HCT116 (cell line): ENCODE results near the gene SLC12A1. TPM values are rescaled to one million over a fixed set of nuclear protein-coding genes. Genes with fewer than 3 reads are reported as not detected.

Source experiments
- ATAC-seq: fragments of 200-7000 bp; cut with Tn5 transposase; 2 replicates; pipeline ENCODE4 v1.9.1; 2020; ENCODE audit warnings: mild to moderate bottlenecking, moderate library complexity
- BruUV-seq: library from RNA; stranded (reverse); fragments of 400-500 nt; replicated peaks from 2 replicates; lab custom pipeline; 2021; lab: Mats Ljungman, UMichigan
- CTCF ChIA-PET: fragments of 300-600 bp; sonication (Branson Sonifier 250); formaldehyde crosslinking; loops from one replicate; lab custom pipeline; 2021; ENCODE audit warnings: antibody characterized with exemption; lab: Charles Lee
- POLR2A ChIA-PET: fragments of 300-600, 350-600 bp; sonication (Branson Sonifier 250); formaldehyde crosslinking; loops from one replicate; lab custom pipeline; 2021; ENCODE audit warnings: antibody characterized with exemption; lab: Charles Lee
- RAD21 ChIA-PET, 2 experiments: fragments of 300-600 bp; sonication (Branson Sonifier 250); formaldehyde crosslinking; loops; one replicate each; lab custom pipeline; 2023; ENCODE audit warnings: low total read pairs in 2 of 2; ENCODE audit not compliant: uncharacterized antibody in 2 of 2, unreplicated experiment in 2 of 2, low non-redundant PET in 1 of 2; lab: Charles Lee
- DNase-seq: peaks from one replicate; pipeline ENCODE4 v3.0.0-alpha.2; 2010; ENCODE audit warnings: low read depth, low spot score
- H2AFZ ChIP-seq: fragments of 200-600 bp; shearing (Covaris generic), sonication (generic); 2 replicates; pipeline ENCODE4 v1.6.1; 2017; ENCODE audit warnings: low read depth, mixed run types, mixed read lengths, antibody characterized with exemption, low read length; ENCODE audit not compliant: poor library complexity, severe bottlenecking
- H3K27ac ChIP-seq: 2 replicates; pipeline ENCODE4 v1.5.1; 2012; ENCODE audit warnings: low read depth, low read length
- H3K27me3 ChIP-seq: fragments of 200-600 bp; sonication (generic); 2 replicates; pipeline ENCODE4 v1.6.1; 2016; ENCODE audit warnings: mixed run types, low read length, mixed read lengths; ENCODE audit not compliant: insufficient read depth
- H3K36me3 ChIP-seq, 2 experiments: fragments of 200-500 bp in 1 of 2; fragments of 200-600 bp in 1 of 2; sonication (Bioruptor generic) in 1 of 2; sonication (generic) in 1 of 2; 2 replicates each; pipeline versions ENCODE4 v1.5.1 to v1.6.1; 2014 to 2016; ENCODE audit warnings: low read length in 2 of 2, inconsistent platforms in 1 of 2, mixed read lengths in 1 of 2, mixed run types in 1 of 2; ENCODE audit not compliant: insufficient read depth in 2 of 2, control insufficient read depth in 1 of 2
- H3K4me1 ChIP-seq, 2 experiments: fragments of 200-600 bp in 1 of 2; sonication (generic) in 1 of 2; 2 replicates each; pipeline versions ENCODE4 v1.5.1 to v1.6.1; 2012 to 2017; ENCODE audit warnings: low read length in 2 of 2, inconsistent platforms in 1 of 2, mild to moderate bottlenecking in 1 of 2, mixed read lengths in 1 of 2, mixed run types in 1 of 2, moderate library complexity in 1 of 2; ENCODE audit not compliant: insufficient read depth in 2 of 2, control insufficient read depth in 1 of 2
- H3K4me2 ChIP-seq: fragments of 200-600 bp; sonication (generic); 2 replicates; pipeline ENCODE4 v1.6.1; 2017; ENCODE audit warnings: mixed run types, low read length, mixed read lengths
- H3K4me3 ChIP-seq, 2 experiments: fragments of 200-600 bp in 1 of 2; sonication (generic) in 1 of 2; replicated peaks in 1 of 2; 2 replicates each; pipeline ENCODE4 v1.5.1; 2011 to 2016; ENCODE audit warnings: low read length in 2 of 2, control low read depth in 1 of 2, low read depth in 1 of 2, mild to moderate bottlenecking in 1 of 2, mixed read lengths in 1 of 2, mixed run types in 1 of 2
- H3K79me2 ChIP-seq: fragments of 200-600 bp; sonication (generic); 2 replicates; pipeline ENCODE4 v1.6.1; 2017; ENCODE audit warnings: mild to moderate bottlenecking, mixed run types, low read length, moderate library complexity, mixed read lengths; ENCODE audit not compliant: insufficient read depth
- H3K9ac ChIP-seq: fragments of 200-600 bp; sonication (generic); 2 replicates; pipeline ENCODE4 v1.6.1; 2016; ENCODE audit warnings: low read length, mixed read lengths
- H3K9me2 ChIP-seq: fragments of 200-600 bp; sonication (generic), shearing (Covaris generic); 2 replicates; pipeline ENCODE4 v1.6.1; 2017; ENCODE audit warnings: mixed run types, mild to moderate bottlenecking, moderate library complexity; ENCODE audit not compliant: insufficient read depth
- H3K9me3 ChIP-seq, 2 experiments: fragments of 200-500 bp in 1 of 2; fragments of 200-600 bp in 1 of 2; sonication (Bioruptor generic) in 1 of 2; sonication (generic) in 1 of 2; 2 replicates each; pipeline ENCODE4 v1.6.1; 2014 to 2017; ENCODE audit warnings: low read length in 2 of 2, mixed read lengths in 2 of 2, inconsistent platforms in 1 of 2, low read depth in 1 of 2, mild to moderate bottlenecking in 1 of 2, mixed run types in 1 of 2, moderate library complexity in 1 of 2; ENCODE audit not compliant: control insufficient read depth in 1 of 2, insufficient read depth in 1 of 2
- H4K20me1 ChIP-seq: fragments of 200-600 bp; sonication (generic), shearing (Covaris generic); 2 replicates; pipeline ENCODE4 v1.6.1; 2017; ENCODE audit warnings: mixed run types, mild to moderate bottlenecking, moderate library complexity; ENCODE audit not compliant: insufficient read depth
- CBX3 ChIP-seq: IDR thresholded peaks from 2 replicates; pipeline ENCODE4 v1.6.1; 2012; ENCODE audit warnings: low read depth
- CEBPB ChIP-seq: IDR thresholded peaks from 2 replicates; pipeline ENCODE4 v1.6.1; 2012; ENCODE audit warnings: low read depth
- EGR1 ChIP-seq: IDR thresholded peaks from 2 replicates; pipeline ENCODE4 v1.6.1; 2012; ENCODE audit warnings: low read depth
- ELF1 ChIP-seq: IDR thresholded peaks from 2 replicates; pipeline ENCODE4 v1.6.1; 2012; ENCODE audit warnings: low read depth, borderline replicate concordance
- EZH2 ChIP-seq: fragments of 200-600 bp; sonication (generic); IDR thresholded peaks from 2 replicates; pipeline ENCODE4 v1.6.1; 2017; ENCODE audit warnings: antibody characterized with exemption, mixed run types
- FOSL1 ChIP-seq: IDR thresholded peaks from 2 replicates; pipeline ENCODE4 v1.6.1; 2012; ENCODE audit warnings: low read depth
- JUND ChIP-seq: IDR thresholded peaks from 2 replicates; pipeline ENCODE4 v1.6.1; 2012
- MAX ChIP-seq: IDR thresholded peaks from 2 replicates; pipeline ENCODE4 v1.6.1; 2012
- POLR2A ChIP-seq: IDR thresholded peaks from 2 replicates; pipeline ENCODE4 v1.7.0; 2011; ENCODE audit warnings: borderline replicate concordance; ENCODE audit not compliant: insufficient read depth, insufficient read length; ENCODE audit errors: extremely low read depth
- POLR2AphosphoS5 ChIP-seq: IDR thresholded peaks from 2 replicates; pipeline ENCODE4 v1.6.1; 2011; ENCODE audit warnings: mild to moderate bottlenecking, low read depth, low read length, moderate library complexity
- RAD21 ChIP-seq: IDR thresholded peaks from 2 replicates; pipeline ENCODE4 v1.6.1; 2012; ENCODE audit warnings: low read depth, mild to moderate bottlenecking
- REST ChIP-seq: IDR thresholded peaks from 2 replicates; pipeline ENCODE4 v1.6.1; 2012; ENCODE audit warnings: low read depth
- SIN3A ChIP-seq: IDR thresholded peaks from 2 replicates; pipeline ENCODE4 v1.6.1; 2012; ENCODE audit warnings: low read depth
- SP1 ChIP-seq: IDR thresholded peaks from 2 replicates; pipeline ENCODE4 v1.6.1; 2012; ENCODE audit warnings: low read depth
- SRF ChIP-seq: IDR thresholded peaks from 2 replicates; pipeline ENCODE4 v1.6.1; 2012; ENCODE audit warnings: low read depth
- TCF7L2 ChIP-seq: IDR thresholded peaks from 2 replicates; pipeline ENCODE4 v1.7.0; 2011; ENCODE audit warnings: borderline replicate concordance, inconsistent platforms; ENCODE audit not compliant: insufficient read depth, insufficient read length; ENCODE audit errors: extremely low read depth
- YY1 ChIP-seq: IDR thresholded peaks from 2 replicates; pipeline ENCODE4 v1.6.1; 2011; ENCODE audit warnings: low read length, low read depth, moderate library complexity, mild to moderate bottlenecking; ENCODE audit not compliant: insufficient replicate concordance; ENCODE audit errors: extremely low read depth
- ZNF274 ChIP-seq: fragments of 200-500 bp; sonication (Bioruptor generic); IDR thresholded peaks from 2 replicates; pipeline ENCODE4 v1.6.1; 2014; ENCODE audit warnings: mild to moderate bottlenecking, low read depth, low read length, inconsistent platforms
- intact Hi-C: fragments of 100-400 bp; cut with micrococcal nuclease; formaldehyde crosslinking; loops from 2 replicates; pipeline ENCODE4 v1.10.0; 2022
- total RNA-seq: library from RNA; stranded (reverse); gene quantifications from one replicate; pipeline ENCODE4 v1.2.1, GENCODE V29; 2021; ENCODE audit not compliant: unreplicated experiment

SLC12A1 gene
- total RNA-seq, 1 experiment from 2014 or later = not detected

- Histone ChIP-seq H3K4me2 (no peak overlapping the region), H3K9me3 (no peaks in the 10 kb centered on the region)
- TF ChIP-seq CBX3 (no peak), EGR1 (no peak), SP1 (no peak), EZH2 (no peak), POLR2AphosphoS5 (no peak), ZNF274 (no peak), POLR2A (no peak), MAX (no peak), ELF1 (no peak), TCF7L2 (no peak), SIN3A (no peak), SRF (no peak), JUND (no peak), FOSL1 (no peak), YY1 (no peak), REST (no peak), RAD21 (no peak), CEBPB (no peak)
- TF ChIP-seq, all 23 proteins: peak for 0
- Histone ChIP-seq H3K79me2 (no peaks in the 10 kb centered on the region), H3K36me3 (no peaks in the 10 kb centered on the region), H3K9ac (no peak overlapping the region), H3K4me3 (no peak overlapping the region), H3K9me2 (no peaks in the 10 kb centered on the region), H3K27ac (no peak overlapping the region), H3K4me1 (no peaks in the 10 kb centered on the region), H2AFZ (no peak overlapping the region), H4K20me1 (no peaks in the 10 kb centered on the region), H3K27me3 (0 out of 2 replicates have a peak, but pooled peaks cover 3% of the 10 kb centered on the region)
- BruUV-seq = no TSS peak
- DNase-seq = no peak
- ChIA-PET POLR2A (no interaction called here), CTCF (no interaction called here), RAD21 (no interaction called here)
- intact Hi-C loops = no loop called here
- ATAC-seq = no peak
These were observed 36.4 kb downstream of the SLC12A1 start for GRCh38 chr15:48242535-48242934.
